Stimulated activated CD4-positive, alpha-beta T cell treated with anti-CD3 and anti-CD28 coated beads, Interleukin-4, amount 100 ng/mL, for 48 hours (primary cell): ENCODE measurements around the gene LAMTOR5.
"Not testable (repeated sequence)": the region's sequence is repeated elsewhere in the genome, so short reads cannot be mapped to it uniquely, and the experiment has no call there.

Experiments used
- DNase-seq, 2 donors: peaks; one replicate each; pipeline ENCODE4 v3.0.0-alpha.2; 2020; ENCODE audit warnings: low read depth in 2 of 2

LAMTOR5 gene

GRCh38 chr1:110407260-110408210 lies at the start of gene LAMTOR5:
Gene LAMTOR5, minus strand, starts transcription at chr1:110407694. Its CDS starts 74 bp downstream, at chr1:110407620.
- DNase-seq: peak; percentile 88 to 92

DNA sequence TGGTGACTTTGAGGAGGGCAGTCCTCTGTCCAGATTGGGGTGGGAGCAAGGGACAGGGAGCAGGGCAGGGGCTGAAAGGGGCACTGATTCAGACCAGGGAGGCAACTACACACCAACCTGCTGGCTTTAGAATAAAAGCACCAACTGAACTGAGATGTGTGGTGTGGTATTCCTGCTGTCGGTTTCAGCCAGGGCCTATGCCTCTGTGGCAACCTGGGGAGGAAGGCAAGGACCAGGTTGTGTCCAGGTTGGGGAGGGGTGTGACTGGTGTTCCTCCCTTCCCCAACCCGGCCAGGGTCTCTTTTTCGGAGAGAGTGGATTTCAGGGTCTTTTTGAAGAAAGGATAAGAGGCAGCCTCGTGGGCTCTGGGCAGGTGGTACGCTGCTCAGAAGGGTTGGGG lies 49.7 kb upstream of the LAMTOR5 start:
- no peak for DNase-seq

DNA sequence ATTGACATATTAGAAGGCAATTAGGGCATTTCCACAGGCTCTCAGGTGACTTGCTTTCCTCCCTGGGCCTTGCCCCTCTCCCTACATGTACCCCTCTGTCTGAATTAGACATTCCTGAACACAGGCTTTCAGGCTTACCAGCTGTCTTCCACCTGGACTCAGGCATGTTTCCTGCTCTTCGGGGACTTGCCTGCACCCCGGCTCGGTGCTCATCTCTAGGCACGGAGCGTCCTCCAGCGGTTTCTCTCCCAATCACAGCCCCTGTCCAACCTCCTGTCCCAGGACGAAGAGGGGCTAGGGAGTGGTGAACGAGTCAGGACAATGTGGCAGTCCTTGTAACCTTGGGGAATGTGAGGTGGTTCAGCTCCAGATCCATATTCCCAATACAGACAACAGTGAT lies 47.7 kb upstream of the LAMTOR5 start:
- DNase-seq: no peak

GRCh38 chr1:110454328-110454727 lies 46.8 kb upstream of the LAMTOR5 start:
- DNase-seq: no peak

DNA sequence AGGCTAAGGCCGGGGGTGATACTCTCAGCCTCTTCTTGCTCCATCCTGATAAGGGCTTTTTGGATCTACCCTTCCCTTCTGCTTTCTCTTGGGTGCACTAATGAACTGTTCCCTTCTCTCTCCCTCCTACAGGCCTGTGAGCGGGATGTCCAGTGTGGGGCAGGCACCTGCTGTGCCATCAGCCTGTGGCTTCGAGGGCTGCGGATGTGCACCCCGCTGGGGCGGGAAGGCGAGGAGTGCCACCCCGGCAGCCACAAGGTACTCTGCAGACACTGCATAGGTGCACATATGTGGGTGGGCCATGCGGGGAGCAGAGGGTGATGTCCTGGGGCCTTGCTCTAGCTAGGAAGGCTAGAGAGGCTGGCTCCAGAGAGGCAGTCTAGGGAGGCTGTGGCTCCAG lies 46.3 kb upstream of the LAMTOR5 start:
- DNase-seq: no peak

DNA sequence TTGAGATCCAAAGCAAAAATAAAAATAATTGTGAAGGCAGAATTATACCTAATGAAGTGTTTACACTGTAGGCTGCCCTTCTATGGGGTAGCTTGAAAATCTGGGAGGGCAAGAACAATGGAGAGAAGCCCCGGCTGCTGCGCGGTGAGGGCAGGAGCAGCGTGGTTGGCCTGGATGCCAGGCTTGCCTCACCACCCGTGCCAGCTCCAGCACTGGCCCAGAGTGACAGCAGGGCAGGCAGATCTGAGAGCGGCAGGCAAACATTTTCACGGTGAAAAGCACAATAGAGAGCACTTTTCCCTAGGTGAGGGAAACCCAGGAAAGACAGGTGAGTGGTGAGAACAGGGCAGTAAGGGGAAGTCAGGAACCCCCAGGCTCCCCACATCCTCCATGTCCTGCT lies 44.8 kb upstream of the LAMTOR5 start:
- no peak for DNase-seq

DNA sequence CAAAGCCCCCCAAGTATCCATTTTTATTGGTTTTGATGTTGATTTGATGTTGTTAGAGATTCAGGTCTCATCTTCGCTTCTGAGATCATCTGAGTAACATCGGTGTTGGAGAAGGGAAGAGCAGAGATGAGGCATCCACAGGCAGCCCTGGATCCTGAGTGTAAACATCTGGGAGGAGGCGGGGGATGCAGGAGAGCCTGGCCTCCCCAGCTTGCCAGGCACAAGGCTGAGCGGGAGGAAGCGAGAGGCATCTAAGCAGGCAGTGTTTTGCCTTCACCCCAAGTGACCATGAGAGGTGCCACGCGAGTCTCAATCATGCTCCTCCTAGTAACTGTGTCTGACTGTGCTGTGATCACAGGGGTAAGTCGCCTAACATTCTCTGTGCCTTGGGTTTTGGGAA lies 43.4 kb upstream of the LAMTOR5 start, which contains the start of gene PROK1:
Gene PROK1 (plus strand): TSS at position 221 of the 400 bp plus-strand sequence. CDS start 68 bp downstream, at position 289.
- no peak for DNase-seq

GRCh38 chr1:110449661-110450651 lies 42.5 kb upstream of the LAMTOR5 start:
- no peak for DNase-seq

DNA sequence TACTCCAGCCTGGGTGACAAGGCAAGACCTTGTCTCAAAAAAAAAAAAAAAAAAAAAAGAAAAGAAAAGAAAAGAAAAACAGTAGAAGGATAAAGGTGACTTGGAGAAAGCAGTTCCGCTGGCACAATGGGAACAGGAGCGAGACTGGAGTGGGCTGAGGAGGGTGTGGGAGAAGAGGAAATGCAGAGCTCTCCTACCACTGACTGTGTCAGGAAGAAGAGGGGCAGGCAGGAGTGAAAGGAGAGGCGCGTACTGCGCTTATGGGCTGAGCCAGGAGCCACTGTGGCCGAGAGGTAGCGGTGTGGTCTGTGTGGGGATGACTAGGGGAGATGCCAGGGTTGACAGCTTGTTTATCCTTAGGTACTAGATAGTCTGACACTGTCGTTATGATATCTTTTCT lies 37.1 kb upstream of the LAMTOR5 start:
- DNase-seq: no peak

DNA sequence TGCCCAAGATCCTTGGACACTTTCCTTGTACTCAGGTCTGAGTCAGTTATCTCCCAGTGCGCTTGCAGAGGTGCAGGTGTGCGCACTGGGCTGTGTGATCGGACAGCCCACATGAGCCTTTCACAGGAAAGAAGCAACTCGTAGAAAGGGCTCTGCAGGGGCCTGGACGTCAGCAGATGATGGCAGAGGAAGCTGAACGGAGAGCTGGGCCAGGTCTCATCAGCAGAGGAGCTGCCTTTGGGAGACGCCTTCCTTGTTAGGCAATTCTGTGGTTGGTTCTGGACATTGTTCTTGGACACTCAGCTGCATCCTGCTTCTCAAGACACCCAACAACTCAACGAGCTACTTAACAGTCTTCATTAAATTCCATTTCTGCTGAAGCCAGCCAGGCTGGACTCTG lies 36.0 kb upstream of the LAMTOR5 start:
- DNase-seq: no peak

DNA sequence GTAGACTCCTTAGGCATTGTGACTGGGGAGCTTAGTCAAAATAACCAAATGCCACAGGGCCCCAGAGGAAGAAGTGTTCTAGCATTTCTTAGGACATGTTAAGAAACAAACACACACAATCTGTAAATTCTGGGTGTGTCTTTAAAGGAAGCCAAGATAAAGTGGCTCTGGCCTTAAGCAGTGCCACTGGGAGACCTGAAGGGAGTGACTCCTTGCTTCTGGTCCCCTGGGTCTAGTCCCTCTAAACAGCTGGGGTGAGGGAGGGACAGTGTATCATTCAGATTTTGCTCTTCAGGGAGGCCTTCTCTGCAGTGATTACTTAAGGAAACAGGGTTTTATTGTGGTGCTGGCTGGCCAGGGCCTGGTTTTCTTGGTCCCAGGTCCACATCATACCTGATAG lies 34.4 kb upstream of the LAMTOR5 start:
- DNase-seq: no peak

DNA sequence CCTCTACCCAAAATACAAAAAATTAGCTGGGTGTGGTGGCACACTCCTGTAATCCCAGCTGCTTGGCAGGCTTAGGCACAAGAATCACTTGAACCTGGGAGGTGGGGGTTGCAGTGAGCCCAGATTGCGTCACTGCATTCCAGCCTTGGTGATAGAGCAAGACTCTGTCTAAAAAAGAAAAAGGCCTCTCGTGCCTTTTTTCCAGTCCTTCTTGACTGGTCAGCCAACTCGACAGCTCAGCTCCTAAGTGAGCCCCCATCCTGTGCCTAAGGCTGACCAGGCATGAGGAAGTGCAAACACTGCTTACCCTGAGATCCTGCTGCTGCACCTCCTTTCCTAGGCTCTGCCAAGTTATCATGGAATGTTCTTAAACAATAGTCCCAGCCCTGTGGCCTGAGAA lies 33.4 kb upstream of the LAMTOR5 start:
- DNase-seq: no peak

- not testable (repeated sequence) for DNase-seq
These were observed 32.4 kb upstream of the LAMTOR5 start for GRCh38 chr1:110439873-110440272.

DNA sequence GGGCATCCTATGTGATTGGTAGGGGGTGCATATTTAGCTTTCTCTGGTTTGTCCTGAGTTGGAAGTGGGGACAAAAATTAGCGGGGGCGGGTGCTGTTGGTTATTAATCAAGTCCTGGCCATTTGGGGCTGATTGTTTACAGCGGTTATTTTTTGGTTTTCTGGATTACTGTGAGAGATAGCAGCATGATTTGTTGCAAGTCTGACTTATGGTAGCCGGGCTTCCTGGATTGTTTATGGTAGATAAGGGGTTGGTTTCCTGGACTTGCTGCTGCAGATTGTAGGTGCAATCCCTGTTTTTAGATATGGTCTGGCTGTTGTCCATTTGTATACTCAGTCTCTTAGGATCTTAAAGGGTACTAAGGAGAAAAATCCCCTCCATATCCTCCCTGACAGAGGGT lies 31.4 kb upstream of the LAMTOR5 start:
- no peak for DNase-seq

GRCh38 chr1:110437645-110438299 lies 30.3 kb upstream of the LAMTOR5 start:
- DNase-seq: not testable (repeated sequence)

DNA sequence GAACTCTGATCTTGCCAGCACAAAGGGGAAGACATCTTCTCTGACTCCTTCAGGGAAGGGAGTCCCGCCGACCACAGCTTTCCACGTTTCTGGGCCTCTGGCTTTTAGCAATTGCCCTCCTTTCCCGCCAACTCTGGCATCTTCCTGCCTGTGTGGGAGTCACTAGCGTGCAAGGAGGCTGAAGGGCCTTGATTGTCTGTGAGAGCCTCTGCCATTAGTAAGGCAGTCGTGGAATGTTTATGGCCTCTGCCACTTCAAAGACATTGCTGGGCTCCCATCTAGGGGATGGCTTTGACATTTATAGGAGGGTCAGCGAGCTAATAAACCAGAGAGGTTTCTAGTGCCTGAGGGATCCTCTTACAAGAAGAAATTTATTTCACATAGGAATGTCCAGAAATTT lies 29.1 kb upstream of the LAMTOR5 start:
- no peak for DNase-seq

DNA sequence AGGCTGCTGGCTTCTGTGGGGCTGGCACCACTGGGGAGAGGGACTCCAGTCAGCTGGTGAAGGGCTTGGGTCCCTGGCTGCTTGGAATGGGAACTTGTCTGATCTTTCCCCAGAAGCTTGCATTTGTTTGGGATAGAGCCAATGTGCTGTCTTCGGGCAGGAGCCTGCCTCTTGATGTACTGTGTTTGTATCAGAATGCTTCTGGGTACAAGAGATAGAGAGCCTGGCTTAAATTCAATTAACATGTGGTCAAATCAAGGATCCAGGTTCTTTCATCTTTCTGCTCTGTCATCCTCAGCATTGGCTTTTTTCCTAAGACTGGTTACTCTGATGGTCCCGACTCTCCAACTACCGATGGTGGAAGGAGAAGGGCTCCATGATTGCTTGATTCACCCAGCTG lies 27.5 kb upstream of the LAMTOR5 start:
- no peak for DNase-seq

DNA sequence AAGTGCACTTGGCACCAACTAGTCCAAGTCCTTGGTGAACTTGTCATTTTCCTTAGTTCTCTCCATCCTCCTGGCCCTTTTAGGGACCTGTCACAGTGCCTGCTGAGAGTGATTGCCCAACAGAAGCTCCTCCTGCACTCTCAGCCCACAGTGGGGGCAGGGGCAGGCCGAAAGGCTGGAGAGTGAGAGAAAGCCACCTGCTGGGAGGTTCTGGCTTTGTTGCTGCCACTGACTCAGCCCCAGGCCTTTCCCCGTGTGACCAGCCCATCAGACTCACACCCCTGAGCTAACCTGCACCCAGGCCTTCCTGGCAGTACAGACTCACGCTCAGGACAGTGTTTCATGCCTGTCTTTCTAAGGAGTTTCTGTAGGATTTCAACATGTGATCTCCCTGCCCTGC lies 26.3 kb upstream of the LAMTOR5 start:
- DNase-seq: no peak

DNA sequence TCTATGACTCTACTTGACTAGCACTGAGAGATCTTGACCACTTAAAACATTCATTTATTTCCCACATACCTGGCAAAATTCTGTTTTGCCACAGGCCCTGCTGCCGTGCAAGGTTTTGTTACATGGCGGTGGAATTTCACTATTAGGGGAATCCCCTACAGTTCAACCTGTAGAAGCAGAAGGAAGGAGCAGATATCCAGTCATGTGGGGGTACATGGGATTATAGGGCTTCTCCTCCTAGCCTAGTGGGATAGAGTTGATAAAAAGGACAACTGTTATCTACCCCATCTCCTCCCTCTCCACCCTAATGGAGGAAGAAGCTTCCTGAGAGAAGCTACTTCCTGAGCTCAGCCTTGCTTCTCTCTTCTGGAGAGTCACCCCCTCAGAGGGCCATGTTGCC lies 25.7 kb upstream of the LAMTOR5 start:
- no peak for DNase-seq

GRCh38 chr1:110430901-110431300 lies 23.4 kb upstream of the LAMTOR5 start:
- no peak for DNase-seq

DNA sequence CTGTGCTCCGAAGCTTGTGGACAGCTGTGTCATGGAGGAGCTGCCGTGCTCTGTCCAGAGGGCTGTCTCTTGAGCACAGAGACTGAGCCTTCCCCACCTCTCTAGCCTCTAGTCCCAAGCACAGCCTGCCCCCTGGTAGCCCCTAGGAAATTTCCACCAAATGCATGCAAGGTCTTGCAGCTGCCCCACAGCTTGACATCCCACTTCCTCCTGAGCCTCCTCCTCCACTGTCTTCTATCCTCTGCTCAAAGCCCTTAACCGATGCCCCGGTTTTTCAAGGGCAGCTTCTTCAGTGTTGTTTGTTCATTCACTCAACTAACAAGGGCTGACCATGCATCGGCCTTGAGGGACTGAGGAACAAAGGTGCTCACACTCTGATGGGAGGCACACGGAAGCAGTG lies 22.9 kb upstream of the LAMTOR5 start:
- DNase-seq: no peak

DNA sequence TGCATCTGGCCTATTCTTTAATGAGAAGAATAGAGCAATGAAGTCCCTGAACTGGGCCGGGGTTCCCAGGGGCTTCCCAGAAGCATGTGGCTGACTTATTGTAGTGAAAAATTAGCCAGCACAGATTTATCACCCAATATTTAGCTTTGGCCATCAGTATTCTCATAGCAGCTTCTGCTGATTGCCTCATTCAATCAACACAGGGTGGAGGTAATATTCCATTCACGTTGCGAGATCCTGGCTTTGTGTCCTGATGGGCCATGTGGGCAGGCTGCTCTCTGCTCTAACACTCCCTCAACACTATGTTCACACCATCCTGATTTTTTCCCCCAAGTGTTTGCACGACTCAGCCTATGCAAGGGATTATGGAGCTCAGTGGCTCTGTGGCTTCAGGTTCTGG lies 21.5 kb upstream of the LAMTOR5 start:
- DNase-seq: no peak
